ENCODE measurements around the gene TBC1D23.

DNA sequence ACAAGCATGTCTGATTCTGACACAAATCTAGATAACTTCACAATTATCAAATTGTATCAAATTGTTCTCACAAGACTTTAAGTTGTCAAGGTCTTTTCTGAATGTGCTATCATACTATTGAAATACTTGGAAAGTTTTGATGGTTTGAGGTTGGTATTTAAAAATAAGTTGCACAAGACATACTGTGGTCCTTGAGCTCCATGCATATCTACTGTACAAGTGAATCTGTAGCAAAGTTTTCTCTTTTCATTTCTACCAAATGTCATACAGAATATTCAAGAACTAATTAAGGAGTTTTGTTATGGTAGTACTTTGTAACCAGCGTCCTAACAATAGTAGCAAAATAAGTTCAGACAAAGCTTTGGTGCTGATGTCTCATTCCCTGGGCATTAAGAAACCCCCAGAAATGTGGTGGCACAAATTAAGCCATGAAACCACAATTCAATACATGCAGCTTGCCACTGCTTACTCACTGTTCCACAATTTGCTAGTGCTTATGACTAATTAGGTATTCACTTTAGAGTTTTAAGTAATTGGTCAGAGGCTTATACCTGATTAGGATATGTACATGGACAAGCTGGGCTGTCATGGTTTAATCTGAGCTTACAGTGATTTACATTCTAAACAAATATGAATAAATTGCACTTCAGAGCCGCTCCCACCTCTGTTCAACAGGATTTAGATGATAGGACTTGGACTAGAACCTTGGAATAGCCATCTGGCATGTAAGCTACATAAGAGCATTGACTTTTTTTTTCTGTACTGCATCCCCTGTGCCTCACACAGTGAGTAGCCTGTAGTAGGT is 8.8 kb downstream of the TBC1D23 start:
- TF ChIP-seq CTCF (IDR thresholded peaks at IDR 0.05; ENCODE audit: low read length), result no peak
- no peak for TF ChIP-seq EZH2 (IDR thresholded peaks at IDR 0.05; ENCODE audit: borderline replicate concordance, low read length)
